Right lobe of liver (tissue), 6 donors: ENCODE measurements around the gene PSORS1C2. TPM values are rescaled to one million over a fixed set of nuclear protein-coding genes. Genes with fewer than 3 reads are reported as not detected.

ENCODE experiments used
- ATAC-seq, 4 donors: fragments of 200-7000 bp; cut with Tn5 transposase; one replicate each; pipeline ENCODE4 v1.9.1; 2020; ENCODE audit warnings: mild to moderate bottlenecking in 4 of 4, moderate library complexity in 4 of 4
- DNase-seq, 3 donors: peaks; one replicate each; pipeline ENCODE4 v3.0.0-alpha.2; 2020
- H3K27ac ChIP-seq, 3 donors: fragments of 200-600 bp; one replicate each; pipeline ENCODE4 v1.8.0; 2022
- H3K27me3 ChIP-seq, 2 donors: fragments of 200-600 bp; one replicate each; pipeline ENCODE4 v1.8.0; 2022
- H3K36me3 ChIP-seq, 4 donors: fragments of 200-600 bp; sonication (generic) in 1 of 4; one replicate each; pipeline versions ENCODE4 v1.5.1 to v1.8.0; 2017 to 2022; ENCODE audit warnings: control low read depth in 1 of 4
- H3K4me1 ChIP-seq, 4 donors: fragments of 200-600 bp; sonication (generic) in 1 of 4; one replicate each; pipeline versions ENCODE4 v1.5.1 to v1.8.0; 2017 to 2022; ENCODE audit warnings: control low read depth in 1 of 4
- H3K4me3 ChIP-seq, 3 donors: fragments of 200-600 bp; one replicate each; pipeline ENCODE4 v1.8.0; 2022
- H3K9me3 ChIP-seq, 4 donors: fragments of 200-600 bp; sonication (generic) in 1 of 4; one replicate each; pipeline versions ENCODE4 v1.5.1 to v1.8.0; 2017 to 2022; ENCODE audit warnings: control low read depth in 1 of 4
- POLR2A ChIP-seq: fragments of 450-650 bp; IDR thresholded peaks from one replicate; pipeline ENCODE4 v1.6.1; 2017; ENCODE audit warnings: antibody characterized with exemption, mild to moderate bottlenecking
- WGBS: methylation state at CpG from one replicate; pipeline ENCODE4 v1.1.6; 2018; ENCODE audit warnings: low coverage, low lambda C conversion rate; ENCODE audit not compliant: insufficient coverage; ENCODE audit errors: missing lambda C conversion rate; 5-methylcytosine and 5-hydroxymethylcytosine counted together
- intact Hi-C, 2 donors: fragments of 100-400 bp; cut with DNase I; formaldehyde crosslinking; loops; one replicate each; pipeline versions ENCODE4 v1.11.2 to v1.14.1; 2022
- total RNA-seq, 6 experiments: library from RNA; depleted of rRNA in 2 of 6; stranded (reverse); fragments of >200 nt in 2 of 6; fragmentation: NEBNext Ultra II Directional in 3 of 6; extraction: Animal tissue kit (Norgen Biotek cat#: 25700) in 3 of 6; gene quantifications; one replicate each; pipeline versions ENCODE4 v1.1.0 to v1.2.4, GENCODE V29; 2016 to 2023
- TF ChIP-seq, protein P1 (sequence below), 4 donors: fragments of 200-600 bp in 3 of 4; fragments of 450-650 bp in 1 of 4; IDR thresholded peaks; one replicate each; pipeline versions ENCODE4 v1.5.1 to v1.8.0; 2016 to 2022; ENCODE audit warnings: antibody characterized with exemption in 4 of 4, mild to moderate bottlenecking in 2 of 4
- donor health status: DM: no; HTN: yes; CAD: no.
- donor health status: DM: no; HTN: no; CAD: no.
- donor health status: DM: no; HTN: no; CAD: no.
- donor health status: DM: no; HTN: yes; CAD: no.
- donor health status: DM: no; HTN: yes; CAD: no.

PSORS1C2 gene
- total RNA-seq, 6 experiments from 2014 or later = not detected

DNA sequence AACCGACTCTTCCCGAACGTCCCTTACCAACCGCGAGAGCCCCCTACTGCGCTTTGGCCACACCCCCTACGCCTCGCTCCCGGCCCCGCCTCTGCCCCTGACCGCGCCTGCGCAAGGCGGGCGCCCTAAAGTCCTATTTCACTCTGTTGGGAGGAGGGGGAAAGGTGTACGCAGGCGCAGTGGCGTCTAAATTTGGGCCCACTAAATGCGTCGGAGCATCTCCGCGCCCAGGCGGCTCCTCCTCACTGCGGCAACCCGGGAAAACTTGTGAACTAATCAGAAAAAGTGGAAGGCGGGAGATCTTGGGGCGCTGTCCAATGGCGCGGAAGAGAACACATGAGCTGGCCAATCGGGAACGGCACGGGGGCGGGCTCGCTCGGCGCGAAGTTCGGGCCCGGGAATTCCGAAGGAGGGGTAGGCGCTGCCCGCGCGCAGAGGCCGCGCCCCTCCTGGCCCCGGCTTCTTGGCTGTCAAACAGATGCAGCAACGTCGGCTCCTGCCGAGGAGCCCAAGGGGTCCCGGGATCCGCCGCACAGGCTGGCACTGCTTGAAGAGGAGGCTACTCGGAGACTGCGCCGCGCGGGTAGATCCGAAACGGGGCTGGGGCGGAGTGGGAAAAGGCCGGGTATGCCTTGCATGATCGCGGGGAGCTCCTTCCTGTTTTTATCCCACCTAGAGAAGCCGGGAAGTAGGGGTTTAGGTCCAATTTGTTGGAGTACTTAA lies 19.4 kb upstream of the PSORS1C2 start, which contains the start of gene TCF19:
Gene TCF19 (plus strand): TSS at position 450 of the 723 bp plus-strand sequence. CDS start 881 bp downstream, outside the sequence.
- H3K9me3 ChIP-seq = no peaks in the 10 kb centered on the region
- intact Hi-C loops = no loop called here
- WGBS = 0% methylated on average over 24 of the region's 65 CpGs
- ATAC-seq (peak; percentile 94 to 97 (median 96)), DNase-seq (peak; percentile 99 to 100 (median 99))
- H3K36me3 ChIP-seq = no peaks in the 10 kb centered on the region
- peak within 1 kb of the TSS; percentile 58 to 69 (median 62) for H3K4me3 ChIP-seq
- H3K4me1 ChIP-seq = peaks cover 0 to 6% (median 0%) of the 10 kb centered on the region in 4 donors
- H3K27ac ChIP-seq = peak within 1 kb of the TSS in 2 of 3 donors; percentile 44 to 51
- TF ChIP-seq POLR2A = no peak
- TF ChIP-seq, protein P1, sequence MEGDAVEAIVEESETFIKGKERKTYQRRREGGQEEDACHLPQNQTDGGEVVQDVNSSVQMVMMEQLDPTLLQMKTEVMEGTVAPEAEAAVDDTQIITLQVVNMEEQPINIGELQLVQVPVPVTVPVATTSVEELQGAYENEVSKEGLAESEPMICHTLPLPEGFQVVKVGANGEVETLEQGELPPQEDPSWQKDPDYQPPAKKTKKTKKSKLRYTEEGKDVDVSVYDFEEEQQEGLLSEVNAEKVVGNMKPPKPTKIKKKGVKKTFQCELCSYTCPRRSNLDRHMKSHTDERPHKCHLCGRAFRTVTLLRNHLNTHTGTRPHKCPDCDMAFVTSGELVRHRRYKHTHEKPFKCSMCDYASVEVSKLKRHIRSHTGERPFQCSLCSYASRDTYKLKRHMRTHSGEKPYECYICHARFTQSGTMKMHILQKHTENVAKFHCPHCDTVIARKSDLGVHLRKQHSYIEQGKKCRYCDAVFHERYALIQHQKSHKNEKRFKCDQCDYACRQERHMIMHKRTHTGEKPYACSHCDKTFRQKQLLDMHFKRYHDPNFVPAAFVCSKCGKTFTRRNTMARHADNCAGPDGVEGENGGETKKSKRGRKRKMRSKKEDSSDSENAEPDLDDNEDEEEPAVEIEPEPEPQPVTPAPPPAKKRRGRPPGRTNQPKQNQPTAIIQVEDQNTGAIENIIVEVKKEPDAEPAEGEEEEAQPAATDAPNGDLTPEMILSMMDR (IDR thresholded peaks at IDR 0.05) = no peak
- no peaks in the 10 kb centered on the region for H3K27me3 ChIP-seq

DNA sequence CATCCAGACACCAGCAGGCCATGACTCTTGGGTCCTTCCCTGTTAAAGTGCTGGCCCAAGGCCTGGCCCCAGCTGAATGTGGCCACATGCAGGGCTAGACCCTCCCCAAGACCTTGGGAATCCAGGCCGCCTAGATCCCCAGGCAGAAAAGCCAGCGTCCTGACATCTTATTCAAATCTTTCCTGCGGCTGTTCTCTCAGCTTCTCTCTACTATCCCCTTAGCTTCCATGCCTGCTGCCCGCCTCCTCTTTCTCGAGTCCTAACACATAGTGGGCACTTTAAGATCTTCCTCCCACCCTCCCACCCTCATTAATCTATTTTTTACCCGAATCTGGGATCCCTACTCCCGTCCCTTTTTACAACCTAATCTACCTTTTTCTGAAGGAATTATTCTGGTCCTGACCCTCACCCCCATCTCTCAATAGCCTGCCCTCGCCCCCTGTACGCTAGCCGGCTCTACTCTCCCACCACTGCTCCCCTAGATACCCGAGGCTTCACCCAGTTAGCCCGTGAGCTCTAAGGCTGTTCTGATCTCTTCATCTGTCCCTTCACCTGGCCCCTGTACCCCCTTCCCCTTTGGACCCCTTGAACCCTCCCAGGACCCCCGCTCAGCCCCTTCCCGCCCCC lies 18.8 kb upstream of the PSORS1C2 start, which contains the start of gene CCHCR1:
Gene CCHCR1 (minus strand): TSS at position 290 of the 627 bp plus-strand sequence. CDS start 202 bp downstream, at position 88.
- H3K27me3 ChIP-seq = no peaks in the 10 kb centered on the region
- H3K4me1 ChIP-seq = peaks cover 0 to 6% (median 0%) of the 10 kb centered on the region in 4 donors
- TF ChIP-seq, protein P1 (IDR thresholded peaks at IDR 0.05) = no peak
- no peak for TF ChIP-seq POLR2A
- H3K36me3 ChIP-seq = no peaks in the 10 kb centered on the region
- no peak for DNase-seq
- peak within 1 kb of the TSS; percentile 58 to 69 (median 62) for H3K4me3 ChIP-seq
- 6% methylated on average over 11 of the region's 14 CpGs for WGBS
- no peaks in the 10 kb centered on the region for H3K9me3 ChIP-seq
- peak in 3 of 4 donors; percentile 29 to 35 (median 34) for ATAC-seq
- intact Hi-C loops = no loop called here
- H3K27ac ChIP-seq = peak within 1 kb of the TSS in 2 of 3 donors; percentile 44 to 51

DNA sequence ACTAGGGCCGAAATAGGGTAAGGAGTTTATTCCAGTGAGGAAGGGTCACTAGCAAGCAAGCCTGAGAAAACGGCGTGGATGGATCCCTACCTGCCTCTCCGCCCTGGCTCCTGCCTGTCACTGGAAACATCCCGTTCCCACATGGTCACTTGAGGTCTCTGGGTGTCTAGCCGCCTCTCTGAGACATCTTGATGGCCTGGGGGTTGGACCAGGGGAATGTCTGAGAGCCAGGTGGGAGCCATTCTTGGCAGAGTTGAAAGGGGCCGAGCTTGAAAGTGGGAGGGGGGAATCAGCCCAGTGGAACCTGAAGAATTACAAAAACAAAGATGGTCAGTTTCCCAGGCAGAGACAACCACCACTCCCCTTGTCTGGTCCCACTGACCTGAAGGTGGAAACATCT lies 17.8 kb upstream of the PSORS1C2 start:
- intact Hi-C loops = no loop called here
- DNase-seq = no peak
- H3K9me3 ChIP-seq = no peaks in the 10 kb centered on the region
- H3K27me3 ChIP-seq = no peaks in the 10 kb centered on the region
- H3K4me1 ChIP-seq = peaks cover 0 to 6% (median 0%) of the 10 kb centered on the region in 4 donors
- TF ChIP-seq POLR2A = no peak
- TF ChIP-seq, protein P1 (IDR thresholded peaks at IDR 0.05) = no peak
- H3K36me3 ChIP-seq = no peaks in the 10 kb centered on the region
- 91% methylated on average over 5 of the region's 7 CpGs for WGBS
- H3K4me3 ChIP-seq = no peak overlapping the region
- H3K27ac ChIP-seq = no peak overlapping the region
- ATAC-seq = no peak

DNA sequence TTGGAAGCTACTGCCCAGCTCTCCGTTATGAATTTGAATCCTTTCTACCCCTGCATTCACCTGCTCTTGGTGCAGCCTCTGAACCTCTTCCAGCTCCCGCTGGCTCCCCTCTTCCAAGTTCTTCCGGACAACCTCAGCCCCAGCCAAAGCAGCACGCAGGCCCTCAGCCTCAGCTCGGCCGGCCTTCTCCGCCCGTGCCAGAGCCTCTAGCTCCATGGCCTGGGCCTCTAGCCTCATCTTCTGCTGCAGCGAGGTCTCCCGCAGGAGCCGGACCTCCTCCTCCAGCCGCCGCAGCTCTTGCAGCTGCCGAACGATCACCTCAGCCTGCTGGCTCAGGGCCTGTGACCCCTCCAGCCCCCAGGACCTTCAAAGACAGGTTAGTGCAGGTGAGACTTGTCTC lies 15.6 kb upstream of the PSORS1C2 start:
- Histone ChIP-seq H3K27me3 (no peaks in the 10 kb centered on the region), H3K36me3 (no peaks in the 10 kb centered on the region), H3K9me3 (no peaks in the 10 kb centered on the region), H3K27ac (no peak overlapping the region), H3K4me3 (no peak overlapping the region), H3K4me1 (peaks cover 0 to 6% (median 0%) of the 10 kb centered on the region in 4 donors)
- TF ChIP-seq, protein P1 (IDR thresholded peaks at IDR 0.05) = no peak
- no peak for TF ChIP-seq POLR2A
- no peak for ATAC-seq
- WGBS = 91% methylated on average over 12 of the region's 15 CpGs
- intact Hi-C loops = no loop called here
- no peak for DNase-seq
